ENCODE data around the gene TBC1D12. TPM values are rescaled to one million over a fixed set of nuclear protein-coding genes. Genes with fewer than 3 reads are reported as not detected.

The TBC1D12 gene
- 16.8 and 19.4 TPM in 2 replicates for total RNA-seq
- long read RNA-seq, partial matches to known transcripts: 1 of 1 reads
- long read RNA-seq, other reads (novel, unspliced or antisense): 0 of 1 reads

- Mint-ChIP-seq H3K9me3 (ENCODE audit: unreplicated experiment) (no peaks in the 10 kb centered on the region), H3K27ac (ENCODE audit: unreplicated experiment) (peak within 1 kb of the TSS; percentile 92), H3K27me3 (ENCODE audit: unreplicated experiment) (no peaks in the 10 kb centered on the region), H3K4me1 (ENCODE audit: unreplicated experiment) (peaks cover 45% of the 10 kb centered on the region), H3K4me3 (ENCODE audit: unreplicated experiment) (peak within 1 kb of the TSS; percentile 93), H3K36me3 (ENCODE audit: unreplicated experiment) (no peaks in the 10 kb centered on the region)
- peak; percentile 98 for DNase-seq (ENCODE audit: extremely low spot score, unreplicated experiment)
- TF ChIP-seq CTCF (IDR thresholded peaks at IDR 0.05): no peak
Observed at GRCh38 chr10:94402204-94402842, at the start of gene TBC1D12. TBC1D12 (plus strand) TSS chr10:94402541; CDS start chr10:94402614, 73 bp downstream.

- DNase-seq (ENCODE audit: extremely low spot score, unreplicated experiment): no peak
- H3K36me3 Mint-ChIP-seq (ENCODE audit: unreplicated experiment): peaks cover 36% of the 10 kb centered on the region
Observed at GRCh38 chr10:94353336-94353735, 49.0 kb upstream of the TBC1D12 start.

GRCh38 chr10:94355841-94356240 is 46.5 kb upstream of the TBC1D12 start:
- Mint-ChIP-seq H3K9me3 (ENCODE audit: unreplicated experiment) (no peaks in the 10 kb centered on the region), H3K4me1 (ENCODE audit: unreplicated experiment) (peaks cover 16% of the 10 kb centered on the region), H3K27me3 (ENCODE audit: unreplicated experiment) (no peaks in the 10 kb centered on the region), H3K27ac (ENCODE audit: unreplicated experiment) (no peak overlapping the region), H3K4me3 (ENCODE audit: unreplicated experiment) (no peak overlapping the region), H3K36me3 (ENCODE audit: unreplicated experiment) (peaks cover 33% of the 10 kb centered on the region)
- no peak for TF ChIP-seq CTCF (IDR thresholded peaks at IDR 0.05)
- no peak for DNase-seq (ENCODE audit: extremely low spot score, unreplicated experiment)

More at GRCh38 chr10:94353336-94353735, 49.0 kb upstream of the TBC1D12 start:
- Mint-ChIP-seq H3K4me1 (ENCODE audit: unreplicated experiment) (peaks cover 4% of the 10 kb centered on the region), H3K9me3 (ENCODE audit: unreplicated experiment) (no peaks in the 10 kb centered on the region), H3K27ac (ENCODE audit: unreplicated experiment) (no peak overlapping the region), H3K27me3 (ENCODE audit: unreplicated experiment) (no peaks in the 10 kb centered on the region), H3K4me3 (ENCODE audit: unreplicated experiment) (no peak overlapping the region)
- TF ChIP-seq CTCF (IDR thresholded peaks at IDR 0.05): no peak

- H3K4me3 Mint-ChIP-seq (ENCODE audit: unreplicated experiment): no peak overlapping the region
- no peaks in the 10 kb centered on the region for H3K27me3 Mint-ChIP-seq (ENCODE audit: unreplicated experiment)
- H3K9me3 Mint-ChIP-seq (ENCODE audit: unreplicated experiment): no peaks in the 10 kb centered on the region
- no peak for DNase-seq (ENCODE audit: extremely low spot score, unreplicated experiment)
- no peak overlapping the region for H3K27ac Mint-ChIP-seq (ENCODE audit: unreplicated experiment)
- TF ChIP-seq CTCF (IDR thresholded peaks at IDR 0.05): no peak
- peaks cover 29% of the 10 kb centered on the region for H3K4me1 Mint-ChIP-seq (ENCODE audit: unreplicated experiment)
- peaks cover 28% of the 10 kb centered on the region for H3K36me3 Mint-ChIP-seq (ENCODE audit: unreplicated experiment)
Observed at GRCh38 chr10:94357193-94357592, 45.1 kb upstream of the TBC1D12 start.

- DNase-seq (ENCODE audit: extremely low spot score, unreplicated experiment): no peak
- H3K27me3 Mint-ChIP-seq (ENCODE audit: unreplicated experiment): no peaks in the 10 kb centered on the region
- H3K4me3 Mint-ChIP-seq (ENCODE audit: unreplicated experiment): peak overlapping the region; percentile 45
- peaks cover 39% of the 10 kb centered on the region for H3K4me1 Mint-ChIP-seq (ENCODE audit: unreplicated experiment)
- H3K9me3 Mint-ChIP-seq (ENCODE audit: unreplicated experiment): no peaks in the 10 kb centered on the region
- peak overlapping the region; percentile 69 for H3K27ac Mint-ChIP-seq (ENCODE audit: unreplicated experiment)
- H3K36me3 Mint-ChIP-seq (ENCODE audit: unreplicated experiment): peaks cover 24% of the 10 kb centered on the region
- no peak for TF ChIP-seq CTCF (IDR thresholded peaks at IDR 0.05)
Observed at GRCh38 chr10:94358480-94358879, 43.9 kb upstream of the TBC1D12 start.

Measured in osteocyte (in vitro differentiated cells).